SKM-1 treated with dmso at 0.1 percent for 144 hours (cell line): Measurements from ENCODE around the gene PVRIG.
"Not testable (repeated sequence)": the region's sequence is repeated elsewhere in the genome, so short reads cannot be mapped to it uniquely, and the experiment has no call there.

Experiments used
- DNase-seq: peaks from one replicate; lab custom pipeline; 2025; ENCODE audit not compliant: unreplicated experiment; lab: John Stamatoyannopoulos, UW

PVRIG gene

GRCh38 chr7:100219801-100220585 lies at the start of gene PVRIG:
PVRIG (plus strand) TSS chr7:100219949; CDS start chr7:100219971, 22 bp downstream.
- DNase-seq: not testable (repeated sequence)

GRCh38 chr7:100170101-100170897 lies 49.5 kb upstream of the PVRIG start:
- no peak for DNase-seq

GRCh38 chr7:100171087-100171681 lies 48.6 kb upstream of the PVRIG start:
- DNase-seq: no peak

- DNase-seq: no peak
These were observed 47.9 kb upstream of the PVRIG start for GRCh38 chr7:100171840-100172239.

- no peak for DNase-seq
These were observed 45.8 kb upstream of the PVRIG start for GRCh38 chr7:100173806-100174495.

GRCh38 chr7:100174582-100174981 lies 45.2 kb upstream of the PVRIG start:
- DNase-seq: no peak

GRCh38 chr7:100175296-100175935 lies 44.3 kb upstream of the PVRIG start:
- no peak for DNase-seq

- DNase-seq: no peak
These were observed 43.4 kb upstream of the PVRIG start for GRCh38 chr7:100176096-100177044.

GRCh38 chr7:100177045-100178001 lies 42.4 kb upstream of the PVRIG start, which contains the start of the genes GPC2 and STAG3:
GPC2 (minus strand) TSS chr7:100177381; CDS start chr7:100177199, 182 bp downstream.
STAG3 (plus strand) TSS chr7:100177918; CDS start chr7:100180557, 2,639 bp downstream.
- peak; percentile 94 for DNase-seq

- not testable (repeated sequence) for DNase-seq
These were observed 39.7 kb upstream of the PVRIG start for GRCh38 chr7:100180084-100180483.

- DNase-seq: not testable (repeated sequence)
These were observed 37.1 kb upstream of the PVRIG start for GRCh38 chr7:100182616-100183015.

- DNase-seq: not testable (repeated sequence)
These were observed 36.7 kb upstream of the PVRIG start for GRCh38 chr7:100183090-100183489.

- DNase-seq: no peak
These were observed 34.0 kb upstream of the PVRIG start for GRCh38 chr7:100185726-100186125.

- DNase-seq: no peak
These were observed 30.7 kb upstream of the PVRIG start for GRCh38 chr7:100189061-100189460.

- DNase-seq: no peak
These were observed 29.6 kb upstream of the PVRIG start for GRCh38 chr7:100190048-100190711.

- peak; percentile 39 for DNase-seq
These were observed 28.0 kb upstream of the PVRIG start for GRCh38 chr7:100191775-100192174.

GRCh38 chr7:100192281-100192862 lies 27.4 kb upstream of the PVRIG start:
- not testable (repeated sequence) for DNase-seq
